Activated CD4-positive, alpha-beta T cell treated with anti-CD3 and anti-CD28 coated beads for 24 hours (primary cell): ENCODE results near the gene PSMD14.

Experiments
- DNase-seq, 2 donors: peaks; one replicate each; pipeline ENCODE4 v3.0.0-alpha.2; 2020; ENCODE audit warnings: low read depth in 2 of 2

The PSMD14 gene

DNA sequence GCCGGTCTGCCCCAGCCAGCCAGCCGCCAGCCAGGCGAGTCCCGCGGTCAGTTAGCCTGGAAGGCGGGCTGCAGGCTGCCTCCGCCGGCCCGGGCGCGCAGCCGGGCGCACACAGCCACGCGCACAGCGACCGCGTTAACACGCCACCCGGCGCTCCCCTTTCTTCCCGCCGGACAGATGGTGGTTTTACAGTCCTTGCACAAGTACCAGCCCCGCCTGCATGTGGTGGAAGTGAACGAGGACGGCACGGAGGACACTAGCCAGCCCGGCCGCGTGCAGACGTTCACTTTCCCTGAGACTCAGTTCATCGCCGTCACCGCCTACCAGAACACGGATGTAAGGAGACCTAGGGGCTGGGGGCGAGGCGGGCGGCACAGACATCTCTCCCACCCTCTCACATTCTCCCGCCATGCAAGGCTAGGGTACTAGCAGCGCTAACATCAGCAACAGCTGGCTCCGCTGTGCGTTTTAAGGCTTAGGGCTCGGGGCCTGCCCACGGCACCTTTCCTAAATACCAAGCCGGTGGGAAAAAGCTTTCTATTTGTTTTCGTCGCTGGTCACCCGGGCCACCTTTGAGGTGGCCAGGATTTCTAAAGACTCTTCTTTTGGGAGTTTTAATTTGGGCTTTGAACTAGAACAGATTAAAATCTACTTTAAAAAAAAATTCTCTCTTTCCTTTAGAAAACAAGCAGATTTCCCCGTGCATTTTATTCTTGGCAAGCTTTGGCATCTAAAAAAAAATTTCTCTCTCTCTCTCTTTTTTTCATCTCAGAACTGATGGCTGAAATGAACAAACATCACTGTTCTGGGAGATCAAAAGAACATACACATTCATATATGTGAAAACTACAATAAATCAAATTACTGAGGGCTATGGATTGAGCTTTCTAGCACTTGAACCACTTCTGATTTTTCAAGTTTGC, 110.8 kb downstream of the PSMD14 start:
- DNase-seq: no peak

- no peak for DNase-seq
Observed at GRCh38 chr2:161419638-161420190, 111.5 kb downstream of the PSMD14 start.

DNA sequence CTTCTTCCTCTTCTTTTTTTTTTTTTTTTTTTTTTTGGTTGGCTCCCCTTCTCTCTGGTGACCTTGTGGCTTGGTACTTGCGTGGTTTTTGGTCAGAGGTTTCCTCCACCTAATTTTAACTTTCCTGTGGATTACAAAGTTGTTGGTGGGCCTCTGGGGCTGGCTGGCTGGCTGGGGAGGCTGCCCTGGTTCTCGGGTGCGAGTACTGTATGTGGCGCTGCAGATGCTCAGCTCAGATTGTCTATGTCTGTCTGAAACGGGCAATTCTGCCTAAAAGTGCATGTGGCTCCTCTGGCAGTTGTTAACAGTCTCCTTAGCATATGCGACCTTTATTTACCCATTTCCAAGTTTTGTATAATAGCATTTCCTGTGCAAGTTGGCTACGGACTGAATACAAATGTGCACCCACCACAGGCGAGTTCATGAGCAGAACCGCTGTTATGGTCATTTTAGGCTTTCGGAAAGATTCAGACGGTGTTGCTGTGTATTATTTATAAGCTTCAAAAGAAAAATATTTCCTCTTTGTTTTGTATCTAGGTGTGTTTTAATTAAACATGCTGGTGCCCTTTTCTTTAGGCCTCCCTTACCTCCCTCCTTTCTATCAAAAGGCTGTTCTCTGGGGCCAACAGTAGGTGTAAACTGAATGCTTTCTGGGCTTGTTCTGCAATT, 112.3 kb downstream of the PSMD14 start:
- DNase-seq: no peak

GRCh38 chr2:161421686-161422085, 113.5 kb downstream of the PSMD14 start:
- DNase-seq: no peak

DNA sequence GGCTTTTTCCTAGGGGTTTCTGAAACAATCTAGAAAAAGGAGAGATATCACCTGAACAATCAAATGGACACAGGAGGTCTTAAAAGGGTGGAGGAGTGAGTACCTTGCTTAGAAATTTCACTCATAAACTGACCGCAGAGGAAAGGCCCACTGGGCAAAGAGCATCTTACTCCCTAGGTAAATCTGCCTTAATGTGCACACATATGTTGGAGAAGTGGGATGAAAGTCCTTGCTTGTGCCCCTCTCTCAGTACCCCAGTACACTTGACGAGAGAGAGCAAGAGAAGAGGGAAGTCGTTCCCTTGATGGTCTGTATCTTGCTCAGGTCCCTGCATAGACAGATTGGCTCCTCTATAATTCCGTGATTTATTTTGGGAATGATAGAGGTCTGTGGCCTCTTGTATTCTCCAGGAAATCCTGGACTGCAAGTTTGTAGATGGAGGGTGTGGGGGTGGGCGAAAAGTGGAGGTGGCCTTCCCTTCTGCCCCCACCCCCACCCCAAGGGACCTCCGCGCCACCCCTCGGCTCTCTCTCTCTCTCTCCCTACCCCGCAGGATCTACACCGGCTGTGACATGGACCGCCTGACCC, 114.7 kb downstream of the PSMD14 start:
- no peak for DNase-seq

DNA sequence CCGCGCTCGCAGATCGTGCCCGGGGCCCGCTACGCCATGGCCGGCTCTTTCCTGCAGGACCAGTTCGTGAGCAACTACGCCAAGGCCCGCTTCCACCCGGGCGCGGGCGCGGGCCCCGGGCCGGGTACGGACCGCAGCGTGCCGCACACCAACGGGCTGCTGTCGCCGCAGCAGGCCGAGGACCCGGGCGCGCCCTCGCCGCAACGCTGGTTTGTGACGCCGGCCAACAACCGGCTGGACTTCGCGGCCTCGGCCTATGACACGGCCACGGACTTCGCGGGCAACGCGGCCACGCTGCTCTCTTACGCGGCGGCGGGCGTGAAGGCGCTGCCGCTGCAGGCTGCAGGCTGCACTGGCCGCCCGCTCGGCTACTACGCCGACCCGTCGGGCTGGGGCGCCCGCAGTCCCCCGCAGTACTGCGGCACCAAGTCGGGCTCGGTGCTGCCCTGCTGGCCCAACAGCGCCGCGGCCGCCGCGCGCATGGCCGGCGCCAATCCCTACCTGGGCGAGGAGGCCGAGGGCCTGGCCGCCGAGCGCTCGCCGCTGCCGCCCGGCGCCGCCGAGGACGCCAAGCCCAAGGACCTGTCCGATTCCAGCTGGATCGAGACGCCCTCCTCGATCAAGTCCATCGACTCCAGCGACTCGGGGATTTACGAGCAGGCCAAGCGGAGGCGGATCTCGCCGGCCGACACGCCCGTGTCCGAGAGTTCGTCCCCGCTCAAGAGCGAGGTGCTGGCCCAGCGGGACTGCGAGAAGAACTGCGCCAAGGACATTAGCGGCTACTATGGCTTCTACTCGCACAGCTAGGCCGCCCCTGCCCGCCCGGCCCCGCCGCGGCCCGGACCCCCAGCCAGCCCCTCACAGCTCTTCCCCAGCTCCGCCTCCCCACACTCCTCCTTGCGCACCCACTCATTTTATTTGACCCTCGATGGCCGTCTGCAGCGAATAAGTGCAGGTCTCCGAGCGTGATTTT, 115.5 kb downstream of the PSMD14 start:
- no peak for DNase-seq

GRCh38 chr2:161424394-161424769, 116.2 kb downstream of the PSMD14 start:
- DNase-seq: no peak

GRCh38 chr2:161424891-161425727, 116.9 kb downstream of the PSMD14 start:
- DNase-seq: no peak

- no peak for DNase-seq
Observed at GRCh38 chr2:161425728-161426454, 117.7 kb downstream of the PSMD14 start.

- no peak for DNase-seq
Observed at GRCh38 chr2:161426455-161426921, 118.3 kb downstream of the PSMD14 start.

DNA sequence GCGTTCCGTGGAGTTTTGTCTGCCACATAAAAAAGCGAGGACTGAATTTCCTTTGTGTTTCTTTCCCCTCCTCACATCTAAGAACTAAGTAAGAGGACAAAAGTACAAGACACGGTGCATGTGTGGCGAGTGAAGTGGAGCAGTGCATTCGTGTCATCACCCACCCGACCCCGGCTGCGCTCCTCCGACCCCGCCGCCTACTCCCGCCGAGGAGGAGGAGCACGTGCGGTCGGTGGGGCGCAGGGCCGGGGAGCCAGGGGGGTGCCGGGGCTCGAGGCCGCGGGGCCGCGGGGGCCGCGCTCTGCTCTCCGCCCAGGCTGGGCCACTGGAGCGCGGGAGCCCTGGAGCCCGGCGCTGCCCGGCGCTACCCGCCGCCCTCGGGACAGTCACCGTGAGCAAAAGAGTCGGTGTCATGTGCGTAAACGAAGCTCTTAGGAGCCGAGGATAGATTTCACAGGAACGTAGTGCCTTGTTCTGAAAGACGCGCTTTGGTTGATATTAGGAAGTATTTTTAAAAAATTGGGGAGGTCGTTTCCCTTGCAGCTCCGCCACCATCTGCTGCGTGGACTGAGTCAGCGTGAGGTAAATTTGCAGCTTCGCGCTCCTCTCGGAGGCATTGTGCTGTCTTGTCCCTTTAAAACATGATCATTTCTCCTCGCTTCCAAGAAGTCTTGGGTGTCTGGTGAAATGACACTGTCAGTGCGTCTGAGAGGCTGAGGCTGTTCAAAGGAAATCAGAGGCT, 118.9 kb downstream of the PSMD14 start:
- DNase-seq: no peak

DNA sequence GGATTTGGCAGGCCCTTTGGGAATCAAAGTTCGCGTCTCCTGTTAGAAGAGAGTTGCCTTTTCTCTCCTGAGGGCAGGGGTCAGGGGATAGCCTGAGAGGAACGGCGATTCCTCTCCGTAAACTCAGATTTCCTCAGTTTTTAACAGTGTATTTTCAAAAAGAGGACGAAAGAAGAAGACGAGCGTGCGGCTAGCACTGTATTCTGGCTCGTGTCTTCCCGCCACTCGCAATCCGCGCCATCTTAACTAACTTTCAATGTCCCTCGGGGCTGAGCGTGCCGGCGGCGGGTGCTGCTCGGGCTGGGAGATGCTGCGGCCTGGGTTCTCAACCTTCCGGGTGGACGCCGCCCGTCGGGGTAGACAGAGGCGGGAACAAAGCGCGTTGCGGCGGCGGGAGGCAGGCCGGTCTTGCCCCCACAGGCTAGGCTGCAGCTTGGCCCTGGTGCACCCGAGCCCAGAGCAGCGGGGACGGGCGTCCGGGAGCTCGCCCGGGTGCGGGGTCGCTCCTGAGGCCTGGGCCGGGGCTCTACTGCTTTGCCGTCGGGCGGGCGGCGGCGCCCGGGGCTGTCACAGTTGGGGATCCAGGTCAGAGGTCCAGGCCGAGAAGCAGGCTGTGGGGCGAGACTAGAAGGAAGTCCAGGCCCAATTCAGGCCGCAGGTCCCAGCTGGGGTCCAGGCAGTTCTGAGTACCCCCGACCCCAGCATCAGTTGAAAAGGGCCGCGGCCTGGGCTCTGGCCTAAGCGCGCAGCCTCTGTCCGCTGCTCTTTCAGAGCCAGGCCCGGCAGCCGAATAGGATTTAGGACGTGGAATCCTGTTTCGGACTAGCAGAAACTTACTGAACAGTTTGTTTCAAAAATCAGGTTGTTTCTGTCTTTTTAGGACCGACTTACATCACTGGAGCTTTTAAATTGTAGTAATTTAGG, 119.7 kb downstream of the PSMD14 start:
- DNase-seq: no peak

- DNase-seq: no peak
Observed at GRCh38 chr2:161430386-161430785, 122.2 kb downstream of the PSMD14 start.

DNA sequence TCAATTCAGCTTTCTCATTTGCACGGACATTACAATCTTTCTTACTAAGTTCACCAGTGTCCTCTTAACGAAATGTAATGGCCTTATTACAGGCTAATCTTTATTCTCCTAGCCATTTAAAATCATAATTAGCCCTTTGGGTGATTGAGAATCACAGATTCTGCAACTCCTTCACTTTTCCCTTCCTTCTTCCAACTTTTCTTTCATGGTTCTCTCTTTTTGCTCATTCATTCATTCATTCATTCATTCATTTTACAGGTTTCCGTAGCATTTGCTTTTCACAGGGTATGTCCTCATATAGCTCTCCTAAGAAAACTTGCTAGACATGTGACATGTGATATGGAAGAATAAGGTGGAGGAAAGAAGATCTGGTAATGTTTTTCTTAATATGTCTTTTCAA, 123.9 kb downstream of the PSMD14 start:
- no peak for DNase-seq

DNA sequence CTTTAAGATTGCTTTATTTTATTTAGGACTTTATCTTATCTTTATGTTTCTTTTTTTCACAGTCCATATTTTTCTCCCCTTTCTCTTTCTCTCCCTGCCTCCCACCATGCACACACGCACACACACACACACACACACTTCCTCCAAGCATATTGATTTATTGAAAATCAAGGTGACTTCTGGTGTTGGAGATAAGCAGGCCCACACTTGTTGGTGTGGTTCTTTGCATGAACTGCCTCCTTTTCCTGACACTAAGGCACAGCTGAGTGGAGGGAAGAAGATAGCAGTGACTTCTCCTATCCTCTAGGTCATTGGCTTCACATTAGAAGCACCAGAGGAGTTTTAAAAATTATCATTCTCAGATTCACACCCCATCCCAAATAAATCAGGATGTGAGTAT, 125.9 kb downstream of the PSMD14 start:
- DNase-seq: no peak

DNA sequence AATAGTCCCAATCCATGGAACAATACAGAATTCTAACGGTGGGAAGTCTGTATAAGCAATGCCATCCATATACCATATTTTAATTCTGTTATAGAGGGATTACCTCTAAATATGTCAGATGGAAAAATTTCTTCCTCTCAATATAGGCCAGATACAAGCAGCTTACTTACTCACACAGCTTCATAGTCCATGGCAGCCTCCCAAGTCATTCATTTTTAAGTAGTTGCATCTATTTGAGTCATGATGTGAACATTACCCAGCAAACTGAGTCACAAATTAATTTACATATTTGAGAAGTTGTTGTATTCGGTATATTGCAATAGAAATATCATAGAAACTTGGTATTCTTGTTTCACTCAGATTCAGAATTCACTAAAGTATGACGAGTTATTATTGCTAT, 128.2 kb downstream of the PSMD14 start:
- DNase-seq: no peak

- DNase-seq: no peak
Observed at GRCh38 chr2:161438598-161438997, 130.4 kb downstream of the PSMD14 start.

DNA sequence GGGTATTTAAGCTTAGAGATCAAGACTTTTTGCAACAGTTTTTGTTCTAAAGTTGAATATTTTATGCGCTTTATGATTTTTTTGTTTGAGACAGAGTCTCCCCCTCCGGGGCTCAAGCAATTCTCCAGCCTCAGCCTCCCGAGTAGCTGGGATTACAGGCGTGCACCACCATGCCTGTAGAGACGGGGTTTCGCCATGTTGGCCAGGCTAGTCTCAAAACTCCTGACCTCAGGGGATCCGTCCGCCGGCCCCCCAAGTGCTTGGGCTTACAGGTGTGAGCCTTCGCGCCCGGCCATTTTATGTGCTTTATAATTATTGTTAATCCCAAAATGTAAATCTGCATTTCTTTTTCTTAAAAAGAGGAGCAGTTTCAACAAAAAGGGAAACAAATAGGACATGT, 136.9 kb downstream of the PSMD14 start:
- no peak for DNase-seq
